Progenitor cell of endocrine pancreas (in vitro differentiated cells): ENCODE measurements around the gene POGZ. TPM values are rescaled to one million over a fixed set of nuclear protein-coding genes. Genes with fewer than 3 reads are reported as not detected.
A peak's percentile ranks its signal among the peaks of the same experiment; 100 is the strongest.

Experiments
- DNase-seq: peaks from one replicate; pipeline ENCODE4 v3.0.0; 2021; ENCODE audit warnings: low spot score; ENCODE audit not compliant: unreplicated experiment
- H3K27ac Mint-ChIP-seq: 2 replicates; pipeline ENCODE4 v1.8.0; 2021; ENCODE audit warnings: mild to moderate bottlenecking, moderate library complexity, mixed read lengths
- H3K27me3 Mint-ChIP-seq: 2 replicates; pipeline ENCODE4 v1.8.0; 2021; ENCODE audit warnings: mixed read lengths
- H3K36me3 Mint-ChIP-seq: 2 replicates; pipeline ENCODE4 v1.8.0; 2022; ENCODE audit warnings: mixed read lengths; ENCODE audit not compliant: insufficient read depth
- H3K4me1 Mint-ChIP-seq: 2 replicates; pipeline ENCODE4 v1.8.0; 2021; ENCODE audit warnings: low read depth, mixed read lengths
- H3K4me3 Mint-ChIP-seq: 2 replicates; pipeline ENCODE4 v1.8.0; 2021; ENCODE audit warnings: low read depth, mild to moderate bottlenecking, moderate library complexity, mixed read lengths
- H3K9me3 Mint-ChIP-seq: 2 replicates; pipeline ENCODE4 v1.8.0; 2021; ENCODE audit warnings: low read depth, mixed read lengths
- CTCF ChIP-seq: fragments of 200-600 bp; sonication (generic); IDR thresholded peaks from one replicate; pipeline ENCODE4 v1.5.0; 2021; ENCODE audit warnings: antibody characterized with exemption, mild to moderate bottlenecking; ENCODE audit not compliant: unreplicated experiment
- total RNA-seq: library from RNA; stranded (reverse); gene quantifications from 2 replicates; pipeline ENCODE4 v1.2.1, GENCODE V29; 2021

Gene POGZ
- total RNA-seq, 1 donor from 2014 or later: 188 TPM

- no peak overlapping the region for H3K4me3 Mint-ChIP-seq
- no peak overlapping the region for H3K27ac Mint-ChIP-seq
- H3K4me1 Mint-ChIP-seq: peaks cover 2% of the 10 kb centered on the region
- DNase-seq: no peak
- peaks cover 5% of the 10 kb centered on the region for H3K9me3 Mint-ChIP-seq
- no peak for TF ChIP-seq CTCF
- no peaks in the 10 kb centered on the region for H3K27me3 Mint-ChIP-seq
- H3K36me3 Mint-ChIP-seq: peaks cover 3% of the 10 kb centered on the region
Observed at GRCh38 chr1:151478140-151478812, 19.0 kb upstream of the POGZ start.

- H3K4me1 Mint-ChIP-seq: peaks cover 7% of the 10 kb centered on the region
- no peak for DNase-seq
- no peak overlapping the region for H3K4me3 Mint-ChIP-seq
- peaks cover 5% of the 10 kb centered on the region for H3K9me3 Mint-ChIP-seq
- H3K27me3 Mint-ChIP-seq: no peaks in the 10 kb centered on the region
- no peak for TF ChIP-seq CTCF
- H3K27ac Mint-ChIP-seq: peak overlapping the region; percentile 9
- peaks cover 3% of the 10 kb centered on the region for H3K36me3 Mint-ChIP-seq
Observed at GRCh38 chr1:151477066-151477465, 17.8 kb upstream of the POGZ start.

GRCh38 chr1:151476083-151476482, 16.8 kb upstream of the POGZ start:
- Mint-ChIP-seq H3K9me3 (no peaks in the 10 kb centered on the region), H3K27ac (no peak overlapping the region), H3K27me3 (no peaks in the 10 kb centered on the region), H3K4me1 (peaks cover 7% of the 10 kb centered on the region), H3K4me3 (no peak overlapping the region), H3K36me3 (peaks cover 2% of the 10 kb centered on the region)
- no peak for TF ChIP-seq CTCF
- no peak for DNase-seq

GRCh38 chr1:151475175-151475574, 15.9 kb upstream of the POGZ start:
- no peak for TF ChIP-seq CTCF
- no peaks in the 10 kb centered on the region for H3K9me3 Mint-ChIP-seq
- H3K36me3 Mint-ChIP-seq: no peaks in the 10 kb centered on the region
- peaks cover 7% of the 10 kb centered on the region for H3K4me1 Mint-ChIP-seq
- no peaks in the 10 kb centered on the region for H3K27me3 Mint-ChIP-seq
- H3K4me3 Mint-ChIP-seq: no peak overlapping the region
- DNase-seq: no peak
- peak overlapping the region; percentile 51 for H3K27ac Mint-ChIP-seq

GRCh38 chr1:151474745-151475144, 15.5 kb upstream of the POGZ start:
- TF ChIP-seq CTCF: no peak
- H3K4me3 Mint-ChIP-seq: no peak overlapping the region
- DNase-seq: no peak

More at GRCh38 chr1:151474745-151475144, 15.5 kb upstream of the POGZ start:
- H3K4me1 Mint-ChIP-seq: peaks cover 7% of the 10 kb centered on the region
- no peaks in the 10 kb centered on the region for H3K27me3 Mint-ChIP-seq
- no peak overlapping the region for H3K27ac Mint-ChIP-seq
- H3K9me3 Mint-ChIP-seq: no peaks in the 10 kb centered on the region
- no peaks in the 10 kb centered on the region for H3K36me3 Mint-ChIP-seq
